ENCODE measurements around the gene SLIT3.

SLIT3 gene

GRCh38 chr5:168784454-168784853, 516.5 kb downstream of the SLIT3 start:
- Histone ChIP-seq H3K27ac (replicated peaks) (no peak overlapping the region), H3K27me3 (ENCODE audit: insufficient read depth, poor library complexity, severe bottlenecking) (no peaks in the 10 kb centered on the region), H3K4me3 (replicated peaks; ENCODE audit: insufficient read depth, low read length) (no peak overlapping the region)
- no peak for DNase-seq (ENCODE audit: low read depth in 1 of 2, low spot score in 1 of 2)
- TF ChIP-seq REST (IDR thresholded peaks at IDR 0.05; ENCODE audit: insufficient replicate concordance, low read depth) (no peak), SPI1 (IDR thresholded peaks at IDR 0.05; ENCODE audit: borderline replicate concordance, low read depth) (peak; percentile 83), GABPA (IDR thresholded peaks at IDR 0.05; ENCODE audit: low read depth) (no peak), POLR2AphosphoS5 (IDR thresholded peaks at IDR 0.05; ENCODE audit: low read depth) (no peak)

GRCh38 chr5:168781941-168782571, 518.9 kb downstream of the SLIT3 start:
- no peak for TF ChIP-seq REST (IDR thresholded peaks at IDR 0.05; ENCODE audit: insufficient replicate concordance, low read depth)
- TF ChIP-seq GABPA (IDR thresholded peaks at IDR 0.05; ENCODE audit: low read depth): no peak
- TF ChIP-seq POLR2AphosphoS5 (IDR thresholded peaks at IDR 0.05; ENCODE audit: low read depth): no peak
- no peak for TF ChIP-seq SPI1 (IDR thresholded peaks at IDR 0.05; ENCODE audit: borderline replicate concordance, low read depth)
- no peak for TF ChIP-seq CTCF (IDR thresholded peaks at IDR 0.05; ENCODE audit: insufficient read depth, low read length)
- DNase-seq (ENCODE audit: low read depth in 1 of 2, low spot score in 1 of 2): no peak

GRCh38 chr5:168780888-168781287, 520.1 kb downstream of the SLIT3 start:
- no peaks in the 10 kb centered on the region for H3K27me3 ChIP-seq (ENCODE audit: insufficient read depth, poor library complexity, severe bottlenecking)
- no peak for DNase-seq (ENCODE audit: low read depth in 1 of 2, low spot score in 1 of 2)
- TF ChIP-seq SPI1 (IDR thresholded peaks at IDR 0.05; ENCODE audit: borderline replicate concordance, low read depth) (no peak), REST (IDR thresholded peaks at IDR 0.05; ENCODE audit: insufficient replicate concordance, low read depth) (no peak), CTCF (IDR thresholded peaks at IDR 0.05; ENCODE audit: insufficient read depth, low read length) (no peak), GABPA (IDR thresholded peaks at IDR 0.05; ENCODE audit: low read depth) (no peak), POLR2AphosphoS5 (IDR thresholded peaks at IDR 0.05; ENCODE audit: low read depth) (no peak)
- H3K27ac ChIP-seq (replicated peaks): no peak overlapping the region
- H3K4me3 ChIP-seq (replicated peaks; ENCODE audit: insufficient read depth, low read length): no peak overlapping the region

More at GRCh38 chr5:168781941-168782571, 518.9 kb downstream of the SLIT3 start:
- Histone ChIP-seq H3K27ac (replicated peaks) (no peak overlapping the region), H3K4me3 (replicated peaks; ENCODE audit: insufficient read depth, low read length) (no peak overlapping the region), H3K27me3 (ENCODE audit: insufficient read depth, poor library complexity, severe bottlenecking) (no peaks in the 10 kb centered on the region)
